ENCODE measurements around the gene USHBP1.

DNA sequence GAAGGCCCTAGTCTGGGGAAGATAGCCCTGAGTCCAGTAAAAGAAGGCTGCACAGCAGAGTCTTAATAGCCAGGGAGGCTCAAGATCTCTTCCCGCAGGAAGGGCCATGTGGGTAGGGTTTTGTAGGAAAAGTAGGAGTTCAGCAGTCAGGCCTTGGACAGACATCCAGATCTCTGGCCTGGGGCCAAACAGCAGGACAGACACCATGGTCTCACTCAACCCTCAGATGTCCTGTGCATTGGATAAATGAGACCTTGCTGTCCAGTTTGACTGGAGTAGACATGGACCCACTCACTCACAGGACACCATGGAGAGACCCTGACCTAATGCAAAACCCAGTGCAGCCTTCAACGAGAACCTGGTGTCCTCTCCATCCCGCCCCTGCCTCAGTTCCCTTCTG is 34.7 kb downstream of the USHBP1 start:
- TF ChIP-seq, protein P1, sequence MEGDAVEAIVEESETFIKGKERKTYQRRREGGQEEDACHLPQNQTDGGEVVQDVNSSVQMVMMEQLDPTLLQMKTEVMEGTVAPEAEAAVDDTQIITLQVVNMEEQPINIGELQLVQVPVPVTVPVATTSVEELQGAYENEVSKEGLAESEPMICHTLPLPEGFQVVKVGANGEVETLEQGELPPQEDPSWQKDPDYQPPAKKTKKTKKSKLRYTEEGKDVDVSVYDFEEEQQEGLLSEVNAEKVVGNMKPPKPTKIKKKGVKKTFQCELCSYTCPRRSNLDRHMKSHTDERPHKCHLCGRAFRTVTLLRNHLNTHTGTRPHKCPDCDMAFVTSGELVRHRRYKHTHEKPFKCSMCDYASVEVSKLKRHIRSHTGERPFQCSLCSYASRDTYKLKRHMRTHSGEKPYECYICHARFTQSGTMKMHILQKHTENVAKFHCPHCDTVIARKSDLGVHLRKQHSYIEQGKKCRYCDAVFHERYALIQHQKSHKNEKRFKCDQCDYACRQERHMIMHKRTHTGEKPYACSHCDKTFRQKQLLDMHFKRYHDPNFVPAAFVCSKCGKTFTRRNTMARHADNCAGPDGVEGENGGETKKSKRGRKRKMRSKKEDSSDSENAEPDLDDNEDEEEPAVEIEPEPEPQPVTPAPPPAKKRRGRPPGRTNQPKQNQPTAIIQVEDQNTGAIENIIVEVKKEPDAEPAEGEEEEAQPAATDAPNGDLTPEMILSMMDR (IDR thresholded peaks at IDR 0.05): no peak
- TF ChIP-seq POLR2A (IDR thresholded peaks at IDR 0.05) (no peak), EP300 (IDR thresholded peaks at IDR 0.05) (no peak)
